K562 (cell line): ENCODE measurements around the gene SAP130. TPM values are rescaled to one million over a fixed set of nuclear protein-coding genes. Genes with fewer than 3 reads are reported as not detected.

ENCODE experiments used
- ATAC-seq: fragments of 200-7000 bp; cut with Tn5 transposase; 3 replicates; pipeline ENCODE4 v1.9.1; 2020; ENCODE audit warnings: moderate library complexity
- BruUV-seq: library from RNA; stranded (reverse); fragments of 400-500 nt; replicated peaks from 2 replicates; lab custom pipeline; 2021; lab: Mats Ljungman, UMichigan
- CTCF ChIA-PET: fragments of 300-600 bp; formaldehyde crosslinking; extraction: SDS; loops from one replicate; lab custom pipeline; 2021; ENCODE audit warnings: low intra/inter-chr PET ratio; lab: Yijun Ruan, JAX
- POLR2A ChIA-PET: fragments of 300-600, 350-650 bp; sonication (Branson Sonifier 250); formaldehyde crosslinking; extraction: SDS; loops from one replicate; lab custom pipeline; 2021; ENCODE audit warnings: antibody characterized with exemption, inconsistent platforms; lab: Yijun Ruan, JAX
- DNase-seq, 4 experiments: peaks; one replicate each; pipeline versions ENCODE4 v3.0.0 to v3.0.0-alpha.2; 2011 to 2018; ENCODE audit warnings: low spot score in 3 of 4, mixed read lengths in 3 of 4; ENCODE audit errors: extremely low read depth in 1 of 4
- FAIRE-seq: peaks from 2 replicates; lab custom pipeline; 2011; peaks lifted over from hg19 to GRCh38; lab: Jason Lieb, UNC
- H2AFZ ChIP-seq: 2 replicates; pipeline ENCODE4 v1.6.0; 2011; ENCODE audit warnings: low read depth, low read length, control low read depth, inconsistent platforms
- H3K27ac ChIP-seq: fragments of 200-600 bp; 3 replicates; pipeline ENCODE4 v1.8.0; 2011; ENCODE audit warnings: low read depth, mild to moderate bottlenecking, control low read depth, inconsistent platforms, low read length, moderate library complexity, mixed read lengths; ENCODE audit errors: extremely low read depth
- H3K27me3 ChIP-seq, 2 experiments: fragments of 300-600 bp in 1 of 2; 2 replicates in 1 of 2; 3 replicates in 1 of 2; pipeline versions ENCODE4 v1.6.0 to v1.8.0; 2011; ENCODE audit warnings: inconsistent platforms in 2 of 2, low read length in 2 of 2, mild to moderate bottlenecking in 1 of 2, mixed read lengths in 1 of 2, moderate library complexity in 1 of 2; ENCODE audit not compliant: control insufficient read depth in 2 of 2, insufficient read depth in 2 of 2
- H3K36me3 ChIP-seq: fragments of 300-600 bp; 3 replicates; pipeline ENCODE4 v1.8.0; 2011; ENCODE audit warnings: mild to moderate bottlenecking, low read length, inconsistent platforms; ENCODE audit not compliant: control insufficient read depth, insufficient read depth
- H3K4me1 ChIP-seq, 2 experiments: fragments of 200-600 bp in 1 of 2; replicated peaks in 1 of 2; 2 replicates in 1 of 2; 3 replicates in 1 of 2; pipeline versions ENCODE4 v1.5.1 to v1.8.0; 2011; ENCODE audit warnings: inconsistent platforms in 2 of 2, low read length in 2 of 2, mild to moderate bottlenecking in 1 of 2, mixed read lengths in 1 of 2, moderate library complexity in 1 of 2; ENCODE audit not compliant: control insufficient read depth in 2 of 2, insufficient read depth in 2 of 2
- H3K4me2 ChIP-seq: 2 replicates; pipeline ENCODE4 v1.6.1; 2011; ENCODE audit warnings: low read length, control low read depth, inconsistent platforms, mixed read lengths; ENCODE audit not compliant: insufficient read depth
- H3K4me3 ChIP-seq: fragments of 200-600 bp; sonication (generic), shearing (Covaris generic); 2 replicates; pipeline ENCODE4 v1.5.1; 2016; ENCODE audit warnings: control low read depth, inconsistent platforms
- H3K79me2 ChIP-seq: fragments of 200-600 bp; 3 replicates; pipeline ENCODE4 v1.8.0; 2011; ENCODE audit warnings: low read length, inconsistent platforms; ENCODE audit not compliant: control insufficient read depth, insufficient read depth
- H3K9ac ChIP-seq, 2 experiments: 2 replicates each; pipeline versions ENCODE4 v1.6.0 to v1.6.1; 2011; ENCODE audit warnings: low read depth in 2 of 2, low read length in 2 of 2, control low read depth in 1 of 2, inconsistent platforms in 1 of 2, mild to moderate bottlenecking in 1 of 2, mixed read lengths in 1 of 2; ENCODE audit not compliant: insufficient read depth in 1 of 2
- H3K9me1 ChIP-seq: one replicate; pipeline ENCODE4 v1.6.0; 2011; ENCODE audit warnings: inconsistent platforms, mild to moderate bottlenecking, low read length, moderate library complexity; ENCODE audit not compliant: control insufficient read depth, insufficient read depth
- H3K9me3 ChIP-seq: replicated peaks from 2 replicates; pipeline ENCODE4 v1.5.1; 2011; ENCODE audit warnings: low read depth, low read length, inconsistent platforms; ENCODE audit not compliant: control insufficient read depth, insufficient read depth
- H4K20me1 ChIP-seq: replicated peaks from 2 replicates; pipeline ENCODE4 v1.6.1; 2011; ENCODE audit warnings: low read length, inconsistent platforms, mixed read lengths; ENCODE audit not compliant: control insufficient read depth, insufficient read depth
- CBFA2T2 ChIP-seq: fragments of 450-650 bp; conservative IDR thresholded peaks from 2 replicates; pipeline ENCODE4 v1.6.1; 2017; ENCODE audit warnings: mild to moderate bottlenecking
- CBX1 ChIP-seq: sonication (generic); IDR thresholded peaks from 2 replicates; pipeline ENCODE4 v1.6.1; 2016; ENCODE audit warnings: antibody characterized with exemption, low read depth, mild to moderate bottlenecking
- EHMT2 ChIP-seq: fragments of 450-650 bp; IDR thresholded peaks from 2 replicates; pipeline ENCODE4 v1.6.1; 2018; ENCODE audit warnings: antibody characterized with exemption
- FOSL1 ChIP-seq: fragments of 200-800 bp; sonication (Bioruptor generic); conservative IDR thresholded peaks from 2 replicates; pipeline ENCODE4 v1.6.1; 2016; ENCODE audit warnings: missing genetic modification characterization, missing compliant biosample characterization
- HNRNPK ChIP-seq: fragments of 200-400 bp; formaldehyde crosslinking; IDR thresholded peaks from one replicate; pipeline ENCODE4 v1.6.1; 2018; ENCODE audit warnings: mild to moderate bottlenecking, low read depth, low read length; ENCODE audit not compliant: poor library complexity, severe bottlenecking
- RBM25 ChIP-seq: fragments of 200-400 bp; formaldehyde crosslinking; IDR thresholded peaks from 2 replicates; pipeline ENCODE4 v1.6.1; 2018; ENCODE audit warnings: low read length, low read depth, moderate library complexity; ENCODE audit not compliant: severe bottlenecking
- RBM34 ChIP-seq: fragments of 200-400 bp; formaldehyde crosslinking; IDR thresholded peaks from 2 replicates; pipeline ENCODE4 v1.6.1; 2018; ENCODE audit warnings: low read length, borderline replicate concordance; ENCODE audit not compliant: insufficient read depth
- ZKSCAN8 ChIP-seq: fragments of 200-800 bp; sonication (Bioruptor generic); IDR thresholded peaks from 2 replicates; pipeline ENCODE4 v1.6.1; 2016; ENCODE audit warnings: missing genetic modification characterization, missing compliant biosample characterization
- WGBS: fragments of 100-300 bp; shearing (Covaris generic); methylation state at CpG from one replicate; pipeline ENCODE4 v1.1.6; 2016; ENCODE audit warnings: low coverage, mixed read lengths; ENCODE audit not compliant: insufficient coverage; ENCODE audit errors: missing lambda C conversion rate; 5-methylcytosine and 5-hydroxymethylcytosine counted together
- in situ Hi-C: fragments of 300-500 bp; cut with MboI; formaldehyde crosslinking; loops from 4 replicates; pipeline ENCODE4 v1.15.0; 2018; ENCODE audit warnings: inconsistent platforms, mixed read lengths
- intact Hi-C: fragments of 100-400 bp; cut with micrococcal nuclease; formaldehyde crosslinking; loops from 2 replicates; pipeline ENCODE4 v1.14.2; 2022
- polyA plus RNA-seq, 8 experiments: library from polyadenylated mRNA; depleted of rRNA in 4 of 8; stranded (reverse) in 5 of 8; unstranded in 3 of 8; fragments of >200 nt; fragmentation: Nextera tagmentation in 2 of 8; fragmentation: Illumina TruSeq in 1 of 8; extraction: Ambion mirVana in 2 of 8; extraction: Trizol in 1 of 8; gene quantifications; 2 replicates each; pipeline versions ENCODE4 v1.2.1 to v1.2.3, GENCODE V29; 2011 to 2014; ENCODE audit warnings: inconsistent platforms in 1 of 8, missing spikeins in 1 of 8
- total RNA-seq, 7 experiments: library from RNA; depleted of rRNA in 6 of 7; stranded (reverse); fragments of >200 nt in 6 of 7; fragmentation: Illumina TruSeq in 2 of 7; extraction: Trizol in 2 of 7; gene quantifications; 2 replicates each; pipeline versions ENCODE4 v1.2.1 to v1.2.3, GENCODE V29; 2011 to 2021; ENCODE audit warnings: low replicate concordance in 1 of 7
- TF ChIP-seq, protein P1 (sequence below): fragments of 450-650 bp; IDR thresholded peaks from 2 replicates; pipeline ENCODE4 v1.7.1; 2018; ENCODE audit warnings: mild to moderate bottlenecking, low read depth; ENCODE audit not compliant: partially characterized antibody
- TF ChIP-seq, protein P2 (sequence below): sonication (generic); formaldehyde crosslinking; IDR thresholded peaks from 2 replicates; pipeline ENCODE4 v1.8.0; 2022; ENCODE audit warnings: mild to moderate bottlenecking, missing genetic modification reagents
- TF ChIP-seq, protein P3 (sequence below): IDR thresholded peaks from 2 replicates; pipeline ENCODE4 v1.6.1; 2014; ENCODE audit warnings: antibody characterized with exemption
- TF ChIP-seq, protein P4 (sequence below), 2 experiments: fragments of 200-800 bp in 1 of 2; sonication (Bioruptor generic) in 1 of 2; sonication (generic) in 1 of 2; formaldehyde crosslinking in 1 of 2; IDR thresholded peaks in 1 of 2; conservative IDR thresholded peaks in 1 of 2; 2 replicates each; pipeline versions ENCODE4 v1.5.0 to v1.6.1; 2016 to 2020; ENCODE audit warnings: missing compliant biosample characterization in 1 of 2, missing genetic modification characterization in 1 of 2, missing genetic modification reagents in 1 of 2

Gene SAP130
- total and polyA plus RNA-seq, 9 of the 15 experiments (the other 6 are each of a cell fraction or from before 2014, with no cell fraction given) = 4.5 to 33.4 (median 7.4) TPM

DNA sequence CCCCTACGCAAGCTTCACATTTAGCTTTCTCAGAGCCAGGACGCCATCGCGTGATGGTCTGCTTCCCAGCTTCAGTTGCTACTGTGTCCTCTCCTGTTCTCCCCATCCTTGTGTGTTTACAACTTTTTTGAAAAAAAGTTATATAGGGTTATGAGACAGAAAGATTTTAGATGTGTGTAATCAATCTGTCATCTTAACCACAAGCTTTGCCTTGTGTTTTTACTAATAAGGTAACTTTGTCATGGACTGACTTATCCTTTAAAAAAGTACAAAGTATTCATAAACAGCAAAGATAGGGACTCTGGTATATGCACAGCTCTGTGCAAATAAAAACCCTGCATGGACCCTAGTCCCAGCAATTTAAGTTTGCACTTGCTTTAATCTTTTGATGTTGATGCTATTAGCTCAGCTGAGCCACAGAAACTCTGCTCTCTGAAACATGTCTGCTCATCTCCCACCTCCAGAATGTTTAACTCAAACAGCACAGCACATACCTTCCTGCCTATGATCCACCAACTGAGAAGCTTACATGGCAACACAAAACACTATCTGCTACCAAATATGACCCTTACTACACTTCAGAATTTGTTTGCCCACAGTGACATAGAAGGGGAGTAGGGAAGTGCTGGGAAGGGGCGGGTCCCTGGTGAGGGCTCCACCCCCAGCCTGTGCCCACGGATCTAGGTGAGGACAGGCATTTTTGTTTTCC lies 42.7 kb downstream of the SAP130 start (continued):
- TF ChIP-seq, protein P1, sequence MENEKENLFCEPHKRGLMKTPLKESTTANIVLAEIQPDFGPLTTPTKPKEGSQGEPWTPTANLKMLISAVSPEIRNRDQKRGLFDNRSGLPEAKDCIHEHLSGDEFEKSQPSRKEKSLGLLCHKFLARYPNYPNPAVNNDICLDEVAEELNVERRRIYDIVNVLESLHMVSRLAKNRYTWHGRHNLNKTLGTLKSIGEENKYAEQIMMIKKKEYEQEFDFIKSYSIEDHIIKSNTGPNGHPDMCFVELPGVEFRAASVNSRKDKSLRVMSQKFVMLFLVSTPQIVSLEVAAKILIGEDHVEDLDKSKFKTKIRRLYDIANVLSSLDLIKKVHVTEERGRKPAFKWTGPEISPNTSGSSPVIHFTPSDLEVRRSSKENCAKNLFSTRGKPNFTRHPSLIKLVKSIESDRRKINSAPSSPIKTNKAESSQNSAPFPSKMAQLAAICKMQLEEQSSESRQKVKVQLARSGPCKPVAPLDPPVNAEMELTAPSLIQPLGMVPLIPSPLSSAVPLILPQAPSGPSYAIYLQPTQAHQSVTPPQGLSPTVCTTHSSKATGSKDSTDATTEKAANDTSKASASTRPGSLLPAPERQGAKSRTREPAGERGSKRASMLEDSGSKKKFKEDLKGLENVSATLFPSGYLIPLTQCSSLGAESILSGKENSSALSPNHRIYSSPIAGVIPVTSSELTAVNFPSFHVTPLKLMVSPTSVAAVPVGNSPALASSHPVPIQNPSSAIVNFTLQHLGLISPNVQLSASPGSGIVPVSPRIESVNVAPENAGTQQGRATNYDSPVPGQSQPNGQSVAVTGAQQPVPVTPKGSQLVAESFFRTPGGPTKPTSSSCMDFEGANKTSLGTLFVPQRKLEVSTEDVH = no peak
- TF ChIP-seq, protein P2, sequence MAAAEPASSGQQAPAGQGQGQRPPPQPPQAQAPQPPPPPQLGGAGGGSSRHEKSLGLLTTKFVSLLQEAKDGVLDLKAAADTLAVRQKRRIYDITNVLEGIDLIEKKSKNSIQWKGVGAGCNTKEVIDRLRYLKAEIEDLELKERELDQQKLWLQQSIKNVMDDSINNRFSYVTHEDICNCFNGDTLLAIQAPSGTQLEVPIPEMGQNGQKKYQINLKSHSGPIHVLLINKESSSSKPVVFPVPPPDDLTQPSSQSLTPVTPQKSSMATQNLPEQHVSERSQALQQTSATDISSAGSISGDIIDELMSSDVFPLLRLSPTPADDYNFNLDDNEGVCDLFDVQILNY (CRISPR knock-in tag) = no peak
- no peak for TF ChIP-seq HNRNPK
- TF ChIP-seq, all 486 proteins: peak for 0

DNA sequence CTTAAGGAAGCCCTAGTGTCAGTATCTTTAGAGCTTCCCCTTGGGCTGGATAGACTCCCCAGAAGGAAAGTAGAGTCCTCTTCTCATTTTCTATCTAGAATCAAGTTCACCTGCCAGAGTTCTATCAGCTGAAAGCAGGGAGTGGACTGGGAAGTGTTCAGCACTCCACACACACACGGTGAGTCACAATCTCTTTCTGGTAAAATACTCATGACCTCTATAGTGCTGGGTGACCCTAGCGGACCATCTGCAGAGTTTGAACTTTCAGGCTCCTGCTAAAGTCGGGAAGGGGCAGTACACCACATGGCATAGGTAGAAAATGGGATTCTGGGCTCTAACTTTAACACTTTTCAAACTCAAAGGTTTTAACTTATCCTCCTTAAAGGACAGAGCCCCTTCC lies 43.3 kb downstream of the SAP130 start:
- H3K9me3 ChIP-seq = no peaks in the 10 kb centered on the region
- H4K20me1 ChIP-seq = no peaks in the 10 kb centered on the region
- no peak overlapping the region for H3K4me2 ChIP-seq
- DNase-seq (peak in 2 of 4 experiments; percentile 22 to 30), ATAC-seq (peak; percentile 53), FAIRE-seq (no peak)
- peaks cover 82% of the 10 kb centered on the region for H3K36me3 ChIP-seq
- H3K9me1 ChIP-seq = no peaks in the 10 kb centered on the region
- in situ Hi-C loops (no loop called here), intact Hi-C loops (no loop called here)
- H3K79me2 ChIP-seq = no peaks in the 10 kb centered on the region
- ChIA-PET CTCF (no interaction called here), POLR2A (interaction anchor here (0.8 to 0.9 kb wide), 2 partner anchors 11 to 12 kb away, joined by 4 read pairs; no protein-coding TSS in a partner anchor)
- no TSS peak for BruUV-seq
- no peak overlapping the region for H3K27ac ChIP-seq
- no peak overlapping the region for H2AFZ ChIP-seq
- H3K4me3 ChIP-seq = no peak overlapping the region
- no peaks in the 10 kb centered on the region for H3K4me1 ChIP-seq
- WGBS = 30% methylated on average over 3 of the region's 3 CpGs
- no peaks in the 10 kb centered on the region for H3K27me3 ChIP-seq
- no peak overlapping the region for H3K9ac ChIP-seq
- TF ChIP-seq, protein P3, sequence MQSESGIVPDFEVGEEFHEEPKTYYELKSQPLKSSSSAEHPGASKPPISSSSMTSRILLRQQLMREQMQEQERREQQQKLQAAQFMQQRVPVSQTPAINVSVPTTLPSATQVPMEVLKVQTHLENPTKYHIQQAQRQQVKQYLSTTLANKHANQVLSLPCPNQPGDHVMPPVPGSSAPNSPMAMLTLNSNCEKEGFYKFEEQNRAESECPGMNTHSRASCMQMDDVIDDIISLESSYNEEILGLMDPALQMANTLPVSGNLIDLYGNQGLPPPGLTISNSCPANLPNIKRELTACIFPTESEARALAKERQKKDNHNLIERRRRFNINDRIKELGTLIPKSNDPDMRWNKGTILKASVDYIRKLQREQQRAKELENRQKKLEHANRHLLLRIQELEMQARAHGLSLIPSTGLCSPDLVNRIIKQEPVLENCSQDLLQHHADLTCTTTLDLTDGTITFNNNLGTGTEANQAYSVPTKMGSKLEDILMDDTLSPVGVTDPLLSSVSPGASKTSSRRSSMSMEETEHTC = no peak
- no peak for TF ChIP-seq ZKSCAN8 (CRISPR knock-in tag)
- TF ChIP-seq, protein P4, sequence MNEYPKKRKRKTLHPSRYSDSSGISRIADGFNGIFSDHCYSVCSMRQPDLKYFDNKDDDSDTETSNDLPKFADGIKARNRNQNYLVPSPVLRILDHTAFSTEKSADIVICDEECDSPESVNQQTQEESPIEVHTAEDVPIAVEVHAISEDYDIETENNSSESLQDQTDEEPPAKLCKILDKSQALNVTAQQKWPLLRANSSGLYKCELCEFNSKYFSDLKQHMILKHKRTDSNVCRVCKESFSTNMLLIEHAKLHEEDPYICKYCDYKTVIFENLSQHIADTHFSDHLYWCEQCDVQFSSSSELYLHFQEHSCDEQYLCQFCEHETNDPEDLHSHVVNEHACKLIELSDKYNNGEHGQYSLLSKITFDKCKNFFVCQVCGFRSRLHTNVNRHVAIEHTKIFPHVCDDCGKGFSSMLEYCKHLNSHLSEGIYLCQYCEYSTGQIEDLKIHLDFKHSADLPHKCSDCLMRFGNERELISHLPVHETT (CRISPR knock-in tag; conservative IDR thresholded peaks at IDR 0.05 in 1 of 2, IDR thresholded peaks at IDR 0.05 in 1 of 2) = no peak
- TF ChIP-seq RBM34 = no peak
- peak; percentile 24; the same call in 1 of the 2 replicates for TF ChIP-seq CBFA2T2
- no peak for TF ChIP-seq EHMT2
- peak; percentile 77 for TF ChIP-seq FOSL1 (tag)
- no peak for TF ChIP-seq CBX1
- TF ChIP-seq RBM25 = no peak
